ENCODE results near the gene TEAD4. TPM values are rescaled to one million over a fixed set of nuclear protein-coding genes. Genes with fewer than 3 reads are reported as not detected.

Gene TEAD4
- total RNA-seq, 1 experiment from 2014 or later: 43.2 TPM

GRCh38 chr12:3012786-3013185, 53.6 kb downstream of the TEAD4 start:
- CTCF ChIA-PET: no interaction called here
- no TSS peak for BruUV-seq (replicated peaks)
- POLR2A ChIA-PET: no interaction called here

GRCh38 chr12:3014641-3015040, 55.4 kb downstream of the TEAD4 start:
- no peaks in the 10 kb centered on the region for H3K4me1 ChIP-seq (ENCODE audit: control insufficient read depth in 1 of 2, insufficient read depth in 2 of 2, low read length in 2 of 2)
- no peaks in the 10 kb centered on the region for H3K79me2 ChIP-seq (ENCODE audit: insufficient read depth, low read length)
- H3K36me3 ChIP-seq (ENCODE audit: control insufficient read depth in 1 of 2, insufficient read depth in 2 of 2, low read length in 2 of 2): 0 out of 4 replicates have a peak, but pooled peaks cover 0 to 3% of the 10 kb centered on the region in 2 experiments
- H3K9me2 ChIP-seq (ENCODE audit: insufficient read depth): no peaks in the 10 kb centered on the region
- no peak for DNase-seq (ENCODE audit: low read depth, low spot score)
- no peak overlapping the region for H3K4me2 ChIP-seq (ENCODE audit: low read length)
- intact Hi-C loops (cut with micrococcal nuclease): no loop called here
- no peak overlapping the region for H3K9ac ChIP-seq (ENCODE audit: low read length)
- no peaks in the 10 kb centered on the region for H3K27me3 ChIP-seq (ENCODE audit: insufficient read depth, low read length)
- H3K9me3 ChIP-seq (ENCODE audit: control insufficient read depth in 1 of 2, insufficient read depth in 1 of 2, low read depth in 1 of 2, low read length in 2 of 2): no peaks in the 10 kb centered on the region
- H3K4me3 ChIP-seq (replicated peaks in 1 of 2; ENCODE audit: low read depth in 1 of 2, low read length in 2 of 2): no peak overlapping the region
- CTCF ChIA-PET: interaction anchor here (1.4 kb wide), 1 partner anchor 27 kb away, joined by 3 read pairs; no protein-coding TSS in a partner anchor
- ATAC-seq: no peak
- no TSS peak for BruUV-seq (replicated peaks)
- RAD21 ChIA-PET (ENCODE audit: low non-redundant PET in 1 of 2, low total read pairs in 2 of 2, uncharacterized antibody in 2 of 2, unreplicated experiment in 2 of 2): no interaction called here
- H2AFZ ChIP-seq (ENCODE audit: low read depth, low read length, poor library complexity, severe bottlenecking): no peak overlapping the region
- H3K27ac ChIP-seq (ENCODE audit: low read depth, low read length): no peak overlapping the region
- POLR2A ChIA-PET: no interaction called here
- no peaks in the 10 kb centered on the region for H4K20me1 ChIP-seq (ENCODE audit: insufficient read depth)
- no peak for TF ChIP-seq CTCF (IDR thresholded peaks at IDR 0.05 in 2 of 3, conservative IDR thresholded peaks at IDR 0.05 in 1 of 3; ENCODE audit: borderline replicate concordance in 1 of 3, insufficient read depth in 1 of 3, low read depth in 2 of 3, low read length in 2 of 3)
- no peak for TF ChIP-seq JUND (IDR thresholded peaks at IDR 0.05)
- TF ChIP-seq TCF7L2 (IDR thresholded peaks at IDR 0.05; ENCODE audit: borderline replicate concordance, extremely low read depth, insufficient read depth, insufficient read length): no peak
- no peak for TF ChIP-seq ATF3 (IDR thresholded peaks at IDR 0.05)
- TF ChIP-seq ELF1 (IDR thresholded peaks at IDR 0.05; ENCODE audit: borderline replicate concordance, low read depth): no peak
- no peak for TF ChIP-seq REST (IDR thresholded peaks at IDR 0.05; ENCODE audit: low read depth)

More at GRCh38 chr12:3012786-3013185, 53.6 kb downstream of the TEAD4 start:
- H2AFZ ChIP-seq (ENCODE audit: low read depth, low read length, poor library complexity, severe bottlenecking): no peak overlapping the region
- no peaks in the 10 kb centered on the region for H3K4me1 ChIP-seq (ENCODE audit: control insufficient read depth in 1 of 2, insufficient read depth in 2 of 2, low read length in 2 of 2)
- H3K4me2 ChIP-seq (ENCODE audit: low read length): no peak overlapping the region
- H3K9me2 ChIP-seq (ENCODE audit: insufficient read depth): no peaks in the 10 kb centered on the region
- DNase-seq (ENCODE audit: low read depth, low spot score): no peak
- H4K20me1 ChIP-seq (ENCODE audit: insufficient read depth): no peaks in the 10 kb centered on the region
- intact Hi-C loops (cut with micrococcal nuclease): no loop called here
- H3K27me3 ChIP-seq (ENCODE audit: insufficient read depth, low read length): no peaks in the 10 kb centered on the region
- ATAC-seq: no peak
- no peak for TF ChIP-seq JUND (IDR thresholded peaks at IDR 0.05)
- TF ChIP-seq ZBTB33 (IDR thresholded peaks at IDR 0.05; ENCODE audit: extremely low read depth, insufficient replicate concordance, low read length): no peak
- TF ChIP-seq POLR2AphosphoS5 (IDR thresholded peaks at IDR 0.05; ENCODE audit: low read depth, low read length): no peak
- TF ChIP-seq POLR2A (IDR thresholded peaks at IDR 0.05; ENCODE audit: borderline replicate concordance, extremely low read depth, insufficient read depth, insufficient read length): no peak
- H3K9me3 ChIP-seq (ENCODE audit: control insufficient read depth in 1 of 2, insufficient read depth in 1 of 2, low read depth in 1 of 2, low read length in 2 of 2): no peaks in the 10 kb centered on the region
- no peak overlapping the region for H3K9ac ChIP-seq (ENCODE audit: low read length)
- H3K27ac ChIP-seq (ENCODE audit: low read depth, low read length): no peak overlapping the region
- no peaks in the 10 kb centered on the region; the same call in 1 of the 2 replicates for H3K79me2 ChIP-seq (ENCODE audit: insufficient read depth, low read length)
- no peak overlapping the region for H3K4me3 ChIP-seq (replicated peaks in 1 of 2; ENCODE audit: low read depth in 1 of 2, low read length in 2 of 2)
- peaks cover 0 to 3% of the 10 kb centered on the region in 2 experiments; a peak in 1 of 4 replicates for H3K36me3 ChIP-seq (ENCODE audit: control insufficient read depth in 1 of 2, insufficient read depth in 2 of 2, low read length in 2 of 2)
- RAD21 ChIA-PET (ENCODE audit: low non-redundant PET in 1 of 2, low total read pairs in 2 of 2, uncharacterized antibody in 2 of 2, unreplicated experiment in 2 of 2): no interaction called here
